ENCODE measurements around the gene BOLL.
A peak's percentile ranks its signal among the peaks of the same experiment; 100 is the strongest.
"Not testable (repeated sequence)": the region's sequence is repeated elsewhere in the genome, so short reads cannot be mapped to it uniquely, and the experiment has no call there.

BOLL gene

DNA sequence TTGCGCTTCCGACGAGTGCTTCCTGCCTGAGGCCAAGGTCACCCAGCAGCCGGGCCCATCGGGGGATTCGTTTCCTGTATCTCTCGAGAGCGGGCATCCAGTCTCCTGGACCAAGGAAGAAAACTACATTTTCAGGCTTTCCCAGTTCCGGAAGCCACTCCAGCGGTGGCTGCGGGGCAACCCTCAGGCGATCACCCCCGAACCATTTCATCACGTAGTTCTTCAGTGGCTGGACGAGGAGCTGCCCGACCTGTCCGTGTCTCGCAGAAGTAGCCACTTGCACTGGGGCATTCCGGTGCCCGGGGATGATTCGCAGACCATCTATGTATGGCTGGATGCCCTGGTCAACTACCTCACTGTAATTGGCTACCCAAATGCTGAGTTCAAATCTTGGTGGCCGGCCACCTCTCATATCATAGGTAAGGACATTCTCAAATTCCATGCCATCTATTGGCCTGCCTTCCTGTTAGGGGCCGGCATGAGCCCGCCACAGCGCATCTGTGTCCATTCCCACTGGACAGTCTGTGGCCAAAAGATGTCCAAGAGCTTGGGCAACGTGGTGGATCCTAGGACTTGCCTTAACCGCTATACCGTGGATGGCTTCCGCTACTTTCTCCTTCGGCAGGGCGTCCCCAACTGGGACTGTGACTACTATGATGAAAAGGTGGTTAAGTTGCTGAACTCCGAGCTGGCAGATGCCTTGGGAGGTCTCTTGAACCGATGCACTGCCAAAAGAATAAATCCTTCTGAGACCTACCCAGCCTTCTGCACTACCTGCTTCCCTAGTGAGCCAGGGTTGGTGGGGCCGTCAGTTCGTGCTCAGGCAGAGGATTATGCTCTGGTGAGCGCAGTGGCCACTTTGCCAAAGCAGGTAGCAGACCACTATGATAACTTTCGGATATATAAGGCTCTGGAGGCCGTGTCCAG is 78.9 kb downstream of the BOLL start:
- no peak for DNase-seq

GRCh38 chr2:197705121-197705911 is 79.8 kb downstream of the BOLL start, which contains the start of gene MARS2:
MARS2 (plus strand) TSS chr2:197705369; CDS start chr2:197705406, 37 bp downstream.
- peak; percentile 89 to 94 for DNase-seq

DNA sequence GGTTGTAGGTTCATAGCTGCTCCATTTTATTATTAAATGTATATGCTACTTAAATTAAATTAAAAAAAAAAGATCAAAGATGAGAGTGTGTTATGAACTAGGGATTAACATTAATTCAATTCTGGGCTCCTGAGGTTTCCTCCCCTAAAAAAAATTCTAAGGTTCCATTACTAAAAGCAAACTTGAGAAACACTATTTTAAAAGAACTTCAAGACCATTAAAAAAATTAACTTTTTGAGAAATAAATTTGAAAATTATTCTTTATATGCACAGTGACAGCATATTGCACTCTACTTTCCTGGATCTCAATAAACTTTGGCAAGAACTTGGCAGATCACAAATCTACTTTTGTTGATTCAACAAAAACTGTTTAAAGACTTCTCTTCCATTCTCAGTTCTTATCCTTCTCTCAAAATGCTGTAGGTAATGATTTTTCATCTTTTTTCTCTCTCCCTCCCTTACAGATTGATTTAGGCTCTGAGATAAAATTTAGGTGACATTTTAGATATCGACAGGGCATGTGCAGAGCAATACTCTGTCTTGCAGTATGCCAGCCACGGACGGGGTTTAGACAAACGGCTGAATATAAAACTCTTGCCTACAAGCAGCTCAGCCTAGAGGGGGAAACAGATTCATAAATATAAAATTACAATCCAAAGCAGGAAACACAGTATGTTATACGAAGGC is 80.5 kb downstream of the BOLL start:
- peak in 1 of 2 donors; percentile 93 for DNase-seq

- DNase-seq: no peak
Observed at GRCh38 chr2:197700960-197701359, 84.2 kb downstream of the BOLL start.

DNA sequence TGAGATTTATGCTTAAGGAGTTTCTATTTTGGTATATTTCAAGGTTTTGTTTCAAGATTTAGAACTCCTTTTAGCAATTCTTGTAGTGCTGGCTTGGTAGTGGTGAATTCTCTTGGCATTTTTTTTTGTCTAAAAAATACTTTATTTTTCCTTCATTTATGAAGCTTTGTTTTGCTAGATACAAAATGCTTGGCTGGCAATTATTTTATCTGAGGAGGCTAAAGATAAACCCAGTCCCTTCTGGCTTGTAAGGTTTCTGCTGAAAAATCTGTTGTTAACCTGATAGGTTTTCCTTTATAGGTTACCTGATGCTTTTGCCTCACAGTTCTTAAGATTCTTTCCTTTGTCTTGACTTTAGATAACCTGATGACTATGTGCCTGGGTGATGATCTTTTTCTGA is 85.4 kb downstream of the BOLL start:
- not testable (repeated sequence) for DNase-seq

DNA sequence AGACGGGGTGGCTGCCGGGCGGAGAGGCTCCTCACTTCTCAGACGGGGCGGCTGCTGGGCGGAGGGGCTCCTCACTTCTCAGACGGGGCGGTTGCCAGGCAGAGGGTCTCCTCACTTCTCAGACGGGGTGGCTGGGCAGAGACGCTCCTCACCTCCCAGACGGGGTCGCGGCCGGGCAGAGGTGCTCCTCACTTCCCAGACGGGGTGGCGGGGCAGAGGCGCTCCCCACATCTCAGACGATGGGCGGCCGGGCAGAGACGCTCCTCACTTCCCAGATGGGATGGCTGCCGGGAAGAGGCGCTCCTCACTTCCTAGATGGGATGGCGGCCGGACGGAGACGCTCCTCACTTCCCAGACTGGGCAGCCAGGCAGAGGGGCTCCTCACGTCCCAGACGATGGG is 88.5 kb downstream of the BOLL start:
- not testable (repeated sequence) for DNase-seq

DNA sequence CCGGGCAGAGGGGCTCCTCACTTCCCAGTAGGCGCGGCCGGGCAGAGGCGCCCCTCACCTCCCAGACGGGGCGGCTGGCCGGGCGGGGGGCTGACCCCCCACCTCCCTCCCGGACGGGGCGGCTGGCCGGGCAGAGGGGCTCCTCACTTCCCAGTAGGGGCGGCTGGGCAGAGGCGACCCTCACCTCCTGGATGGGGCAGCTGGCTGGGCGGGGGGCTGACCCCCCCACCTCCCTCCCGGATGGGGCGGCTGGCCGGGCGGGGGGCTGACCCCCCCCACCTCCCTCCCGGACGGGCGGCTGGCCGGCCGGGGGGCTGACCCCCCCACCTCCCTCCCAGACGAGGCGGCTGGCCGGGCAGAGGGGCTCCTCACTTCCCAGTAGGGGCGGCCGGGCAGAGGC is 89.1 kb downstream of the BOLL start:
- not testable (repeated sequence) for DNase-seq

DNA sequence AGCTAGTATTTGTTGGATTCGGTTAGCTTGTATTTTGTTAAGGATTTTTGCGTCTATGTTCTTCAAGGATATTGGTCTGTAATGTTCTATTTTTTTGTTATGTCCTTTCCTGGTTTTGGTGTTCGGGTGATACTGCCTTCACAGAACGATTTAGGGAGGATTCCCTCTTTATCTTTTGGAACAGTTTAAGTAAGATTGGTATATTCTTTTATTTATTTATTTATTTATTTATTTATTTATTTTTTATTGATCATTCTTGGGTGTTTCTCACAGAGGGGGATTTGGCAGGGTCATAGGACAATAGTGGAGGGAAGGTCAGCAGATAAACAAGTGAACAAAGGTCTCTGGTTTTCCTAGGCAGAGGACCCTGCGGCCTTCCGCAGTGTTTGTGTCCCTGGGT is 89.9 kb downstream of the BOLL start:
- not testable (repeated sequence) for DNase-seq

DNA sequence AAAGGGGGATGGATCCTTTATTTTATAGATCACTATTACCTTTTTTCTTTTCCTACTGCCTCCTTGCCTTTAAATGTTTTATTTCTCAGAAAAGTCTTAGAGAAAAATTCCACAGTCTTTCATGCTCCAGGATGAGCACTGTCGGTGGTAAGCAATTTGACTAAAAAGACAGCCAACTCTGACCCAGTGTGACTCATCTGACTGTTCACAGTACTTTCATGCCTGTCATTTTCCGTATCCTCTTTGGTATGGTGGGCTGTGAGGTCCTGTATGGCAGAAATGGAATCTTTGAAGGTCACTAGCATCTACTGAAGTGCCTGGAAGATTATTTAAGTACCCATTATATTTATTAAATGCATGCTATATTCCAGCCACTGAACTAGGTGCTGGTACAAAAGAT is 107.6 kb downstream of the BOLL start:
- no peak for DNase-seq

DNA sequence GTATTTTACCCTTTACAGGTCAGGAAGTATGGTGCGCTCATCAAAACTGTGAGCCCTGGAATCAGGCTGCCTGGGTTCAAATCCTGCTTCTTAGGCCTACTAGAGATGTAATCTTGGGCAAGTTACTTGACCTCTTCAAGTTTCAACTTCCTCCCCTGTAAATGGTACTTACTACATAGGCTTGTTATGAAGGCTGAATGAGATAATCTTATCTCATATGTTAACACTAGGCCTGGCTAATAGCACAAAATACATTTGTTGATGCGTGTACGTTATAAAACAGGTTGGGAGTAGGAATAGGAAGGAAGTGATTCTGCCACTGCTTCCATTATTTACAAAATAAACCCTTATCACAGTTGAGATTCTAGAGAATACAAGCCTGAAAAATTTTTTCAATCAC is 108.1 kb downstream of the BOLL start:
- DNase-seq: no peak
